HG03354 (cell line): ENCODE measurements around the gene PRSS27.

Experiments used
- ATAC-seq: cut with Tn5 transposase; IDR thresholded peaks from one replicate; pipeline ENCODE4 v1.9.1; 2021; ENCODE audit warnings: mild to moderate bottlenecking; ENCODE audit not compliant: unreplicated experiment, poor library complexity, severe bottlenecking

PRSS27 gene

DNA sequence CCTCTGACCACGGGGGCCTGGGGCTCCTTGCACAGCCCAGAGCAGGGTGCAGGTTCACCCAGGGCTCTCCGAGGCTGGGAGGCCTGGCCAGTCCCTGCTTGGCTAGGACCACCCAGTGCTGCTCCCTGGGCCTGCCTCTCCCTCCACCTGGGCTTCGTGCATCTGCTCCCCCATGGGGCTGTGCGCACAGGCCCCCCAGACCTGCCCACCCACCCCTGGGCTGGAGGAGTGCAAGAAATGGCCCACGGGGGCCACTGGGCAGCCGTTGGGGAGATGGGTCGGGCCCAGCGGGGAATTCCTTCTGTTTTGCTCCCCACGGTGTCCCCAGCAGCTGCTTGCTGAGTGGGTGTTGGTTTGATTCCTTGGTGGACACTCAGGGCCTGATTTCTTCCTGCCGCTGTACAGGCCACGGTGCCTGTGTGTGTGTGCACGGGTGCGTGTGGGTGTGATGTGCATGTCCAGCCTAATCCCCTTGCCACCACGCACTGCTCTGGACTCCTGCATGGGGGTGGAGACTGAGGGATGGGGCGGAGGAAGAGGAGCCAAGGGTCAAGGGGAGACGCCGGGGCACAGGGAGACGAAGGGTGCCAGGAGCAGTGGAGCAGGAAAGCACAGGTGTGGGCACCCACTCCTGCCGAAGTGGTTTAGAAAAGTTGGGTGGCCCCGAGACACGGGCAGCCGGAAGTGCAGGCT lies 8.5 kb downstream of the PRSS27 start:
- ATAC-seq = no peak

DNA sequence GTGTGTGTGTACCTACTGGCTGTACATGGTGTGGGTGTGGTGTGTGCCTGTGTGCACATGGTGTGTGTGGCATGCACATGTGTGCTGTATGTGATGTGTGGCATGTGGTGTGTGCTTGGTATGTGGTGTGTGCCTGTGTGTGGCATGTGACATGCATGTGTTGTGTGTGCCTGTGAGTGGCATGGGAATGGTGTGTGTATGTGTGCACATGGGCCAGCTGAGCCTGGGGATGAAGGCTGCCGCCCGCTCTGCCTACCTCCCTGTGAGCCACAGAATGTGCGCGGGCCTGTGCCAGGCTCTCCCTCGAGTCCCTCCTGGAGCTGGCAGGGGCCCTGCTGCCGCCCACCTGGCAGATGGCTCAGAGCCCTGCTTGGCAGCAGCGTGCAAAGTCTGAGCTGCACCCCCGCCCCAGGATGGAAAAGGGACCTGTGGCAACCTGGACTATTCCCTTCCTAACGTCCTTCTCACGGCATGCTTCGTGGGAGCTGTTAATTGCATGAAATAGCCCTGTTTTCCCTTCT lies 9.3 kb downstream of the PRSS27 start:
- ATAC-seq = no peak

DNA sequence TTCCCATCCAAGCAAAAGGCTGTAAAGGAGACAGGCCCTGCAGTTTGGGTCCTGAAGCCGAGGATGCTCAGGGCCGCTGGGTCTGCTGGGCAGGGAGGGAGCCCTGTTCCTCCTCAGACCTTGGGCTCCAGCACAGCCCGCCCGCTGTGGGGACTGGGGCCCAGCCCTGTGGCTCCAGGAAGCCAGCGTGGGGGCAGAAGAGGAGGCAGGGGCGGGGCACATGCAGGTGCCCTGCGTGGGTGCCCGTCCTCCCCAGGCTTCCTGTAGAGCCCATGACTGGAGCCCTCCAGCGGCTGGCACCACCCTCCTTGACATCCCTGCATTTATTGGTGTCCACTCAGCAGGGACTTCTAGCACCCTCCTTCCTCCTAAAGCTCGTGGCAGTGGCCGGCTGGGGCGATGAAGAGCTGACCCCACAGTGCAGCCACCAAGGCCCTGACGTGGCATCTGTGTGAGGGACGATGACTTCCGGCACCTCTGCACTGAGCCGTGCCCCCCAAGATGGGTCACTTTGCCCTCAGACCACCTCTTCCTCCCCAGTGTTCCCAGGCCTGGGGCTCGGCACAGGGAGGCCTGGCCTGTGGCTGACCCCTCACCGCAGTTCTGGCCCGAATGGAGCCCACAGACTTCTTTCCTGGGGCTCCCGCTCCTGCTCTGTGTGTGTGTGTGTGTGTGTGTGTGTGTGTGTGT lies 9.9 kb downstream of the PRSS27 start:
- no peak for ATAC-seq

DNA sequence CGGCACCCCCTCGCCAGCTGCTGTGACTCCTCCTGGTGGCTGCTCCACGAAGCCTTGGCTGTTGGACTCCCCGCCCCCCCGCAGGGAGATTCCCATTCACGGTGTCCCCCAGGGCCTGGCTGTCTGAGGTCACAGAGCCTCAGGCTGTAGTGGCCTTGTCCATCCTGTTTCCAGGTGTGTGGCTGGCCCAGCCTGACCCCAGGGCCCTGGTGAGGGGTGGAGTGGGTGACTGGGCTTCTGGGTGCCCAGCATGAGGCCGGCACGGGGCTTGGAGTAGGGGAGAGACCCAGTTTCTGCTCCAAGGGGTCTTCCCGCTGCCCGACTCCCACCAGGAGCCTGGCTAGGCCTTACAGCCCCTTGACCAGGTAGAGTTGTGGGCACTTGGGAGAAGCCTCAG lies 10.4 kb downstream of the PRSS27 start:
- ATAC-seq = no peak

DNA sequence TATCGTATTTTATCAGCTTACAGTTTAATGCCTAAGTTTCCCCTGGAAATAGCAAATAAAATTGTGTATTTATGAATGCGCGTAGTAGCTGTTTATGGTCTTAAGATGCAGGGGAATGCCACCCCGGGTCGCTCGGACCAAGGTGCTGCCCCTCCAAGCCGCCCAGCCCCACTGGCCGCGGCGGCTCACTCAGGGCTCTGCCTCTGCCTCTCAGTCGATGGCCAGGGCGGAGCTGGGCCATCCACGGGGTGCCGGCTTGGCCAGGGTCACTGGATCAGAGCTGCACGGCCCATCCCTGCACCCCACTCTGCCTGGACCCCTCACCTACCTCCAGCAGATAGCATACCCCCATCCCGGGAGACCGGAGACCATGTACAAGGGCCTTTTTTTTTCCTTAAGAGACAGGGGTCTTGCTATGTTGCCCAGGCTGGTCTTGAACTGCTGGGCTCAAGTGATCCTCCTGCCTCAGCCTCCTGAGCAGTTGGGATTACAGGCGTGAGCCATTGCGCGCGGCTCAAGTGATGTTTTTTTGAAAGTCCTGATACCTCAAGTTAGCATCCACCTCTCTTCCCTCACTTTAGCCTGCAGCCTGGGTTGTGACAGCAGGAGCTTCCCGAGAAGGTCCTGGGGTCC lies 11.0 kb downstream of the PRSS27 start:
- no peak for ATAC-seq

DNA sequence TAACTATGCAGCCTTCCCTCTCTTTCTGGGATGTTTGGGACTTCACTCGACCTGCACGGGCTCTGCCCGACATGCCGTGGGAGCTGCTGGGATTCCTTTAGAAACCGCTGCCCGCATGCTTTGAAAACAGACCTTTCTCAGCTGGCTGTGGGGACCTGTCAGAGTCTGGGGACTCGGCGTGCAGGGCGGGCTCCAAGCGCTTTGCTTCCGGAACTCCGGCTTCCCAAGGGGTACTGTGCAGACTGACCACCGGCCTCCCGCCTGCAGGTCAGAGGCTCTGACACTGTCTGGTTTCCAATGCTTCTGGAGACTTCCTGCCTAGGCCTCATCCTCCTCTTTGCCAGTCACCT lies 11.8 kb downstream of the PRSS27 start:
- no peak for ATAC-seq

DNA sequence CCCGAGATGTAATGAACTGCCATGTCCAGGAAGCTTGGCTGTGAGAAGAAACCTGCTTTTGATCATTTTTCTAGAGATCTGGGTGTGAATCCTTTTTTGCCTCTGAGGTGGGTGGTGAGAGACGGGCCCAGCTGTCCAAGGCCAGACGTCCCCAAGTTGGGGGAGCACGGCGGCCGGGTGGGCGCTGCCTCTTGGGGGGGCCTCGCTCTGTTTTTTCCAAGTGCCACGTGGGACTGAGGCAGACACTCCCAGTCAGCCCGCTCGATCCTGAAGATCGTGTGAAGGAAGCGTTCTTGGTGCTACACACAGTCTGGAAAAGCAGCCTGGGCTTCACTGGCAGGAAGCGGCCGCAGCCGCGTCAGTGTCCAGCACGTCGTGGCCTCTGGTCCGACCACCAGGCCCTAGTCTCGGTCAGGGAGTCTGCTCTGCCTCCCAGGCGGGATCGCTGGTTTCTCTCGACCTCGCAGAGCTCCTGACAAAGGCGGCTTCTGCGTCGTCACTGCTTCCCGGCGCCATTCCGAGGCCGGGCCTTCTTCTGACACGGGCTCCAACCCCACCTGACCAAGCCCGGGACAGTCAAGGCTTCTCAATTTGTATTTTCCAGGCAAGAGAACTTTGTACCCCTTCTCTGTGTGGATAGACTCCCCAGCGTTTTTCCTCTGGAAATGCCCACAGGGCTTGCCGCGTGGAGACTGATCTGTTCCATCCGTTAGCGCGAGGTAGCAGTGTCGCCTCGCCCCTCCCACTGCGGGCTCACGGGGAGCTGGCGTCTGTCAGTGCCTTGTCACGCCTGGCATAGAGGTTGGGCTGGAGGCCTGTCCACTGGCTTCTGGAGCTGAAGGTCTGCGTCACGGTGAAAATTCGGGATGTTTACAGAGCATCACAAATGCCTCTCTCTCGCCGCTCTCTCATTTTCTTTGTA lies 12.4 kb downstream of the PRSS27 start:
- ATAC-seq = no peak

DNA sequence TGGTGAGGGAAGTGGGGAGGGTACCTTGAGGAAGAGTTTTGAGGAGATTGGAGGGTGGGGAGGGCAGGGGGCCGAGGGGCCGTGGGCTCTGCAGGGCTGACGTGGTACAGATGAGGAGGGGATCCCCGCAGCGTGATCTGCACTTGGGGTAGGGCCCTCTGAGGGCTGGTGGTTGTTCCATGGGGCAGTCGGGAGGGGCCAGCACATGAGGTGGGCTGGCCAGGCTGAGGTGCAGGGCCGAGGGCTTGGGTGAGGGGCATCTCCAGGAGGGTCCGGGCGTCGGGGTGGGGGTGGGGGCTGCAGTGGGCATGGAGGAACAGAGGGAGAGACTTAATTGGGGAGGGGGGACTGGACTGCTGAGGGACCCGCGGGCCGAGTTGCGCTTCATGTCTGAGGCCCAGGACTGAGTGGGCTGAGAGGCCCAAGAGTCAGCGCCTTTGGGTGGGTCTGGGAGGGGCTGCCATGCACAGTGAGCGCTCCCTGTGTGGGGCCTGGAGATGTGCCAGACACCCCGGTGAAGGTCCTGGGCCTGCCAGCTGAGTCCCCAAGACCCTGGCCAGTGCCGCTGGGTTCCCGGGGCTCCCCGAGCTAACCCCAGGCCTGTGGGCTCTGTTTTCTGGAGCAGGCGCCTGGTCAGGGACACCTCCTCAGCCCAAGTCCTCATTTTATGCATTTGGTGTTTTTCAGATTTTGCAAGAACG lies 13.3 kb downstream of the PRSS27 start:
- no peak for ATAC-seq

DNA sequence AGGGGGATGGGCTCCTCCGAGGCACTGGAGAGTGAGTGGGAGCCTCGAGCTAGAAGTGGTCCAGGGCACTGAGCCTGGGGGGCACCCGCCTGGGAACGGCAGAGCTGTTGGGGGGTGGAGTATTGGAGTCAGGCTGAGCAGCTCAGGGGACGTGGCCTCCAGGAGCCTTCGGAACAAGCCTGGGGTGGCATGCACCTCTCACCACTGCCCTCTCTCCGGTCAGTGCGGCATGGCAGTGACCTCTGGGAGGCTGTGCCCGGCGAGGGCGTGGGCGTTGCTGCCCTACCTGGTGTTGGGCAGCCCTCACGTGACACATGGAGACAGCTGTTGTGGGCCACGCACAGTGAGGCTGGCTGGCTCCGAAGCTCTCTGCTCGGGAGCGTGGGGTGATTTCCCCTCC lies 13.9 kb downstream of the PRSS27 start:
- ATAC-seq = no peak

DNA sequence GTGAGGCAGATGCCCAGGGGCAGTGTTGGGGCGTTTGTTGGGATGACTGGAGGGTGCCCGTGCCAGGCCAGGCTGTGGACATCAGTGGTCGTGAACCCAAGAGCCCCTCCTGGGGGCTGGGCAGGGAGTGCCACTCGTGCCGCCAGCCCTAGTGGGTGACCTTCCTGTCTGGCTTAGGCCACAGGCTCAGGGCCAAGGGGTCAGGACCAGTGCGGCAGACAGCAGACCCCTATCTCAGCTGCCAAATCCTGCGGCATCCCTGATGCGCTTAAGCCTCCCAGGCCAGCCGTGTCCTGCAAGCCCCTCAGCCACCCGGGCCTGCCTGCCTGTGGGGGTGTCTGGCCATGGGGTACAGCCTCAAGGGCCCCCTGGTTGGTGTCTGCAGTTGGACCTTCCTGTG lies 14.7 kb downstream of the PRSS27 start:
- no peak for ATAC-seq

DNA sequence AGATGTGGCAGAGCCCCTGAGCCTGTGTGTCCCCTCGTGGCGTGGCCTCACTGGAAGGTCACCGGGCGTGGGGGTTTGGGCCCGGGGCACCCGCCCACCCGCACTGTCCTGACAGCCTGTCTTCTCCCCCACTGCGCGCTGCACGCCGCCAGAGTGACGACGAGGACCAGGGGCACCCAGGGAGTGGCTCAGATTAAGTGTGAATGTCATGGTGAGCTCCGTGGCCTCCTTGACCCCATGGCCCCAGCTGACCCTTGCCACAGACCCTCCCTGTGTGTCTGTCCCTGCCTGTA lies 15.1 kb downstream of the PRSS27 start:
- no peak for ATAC-seq

DNA sequence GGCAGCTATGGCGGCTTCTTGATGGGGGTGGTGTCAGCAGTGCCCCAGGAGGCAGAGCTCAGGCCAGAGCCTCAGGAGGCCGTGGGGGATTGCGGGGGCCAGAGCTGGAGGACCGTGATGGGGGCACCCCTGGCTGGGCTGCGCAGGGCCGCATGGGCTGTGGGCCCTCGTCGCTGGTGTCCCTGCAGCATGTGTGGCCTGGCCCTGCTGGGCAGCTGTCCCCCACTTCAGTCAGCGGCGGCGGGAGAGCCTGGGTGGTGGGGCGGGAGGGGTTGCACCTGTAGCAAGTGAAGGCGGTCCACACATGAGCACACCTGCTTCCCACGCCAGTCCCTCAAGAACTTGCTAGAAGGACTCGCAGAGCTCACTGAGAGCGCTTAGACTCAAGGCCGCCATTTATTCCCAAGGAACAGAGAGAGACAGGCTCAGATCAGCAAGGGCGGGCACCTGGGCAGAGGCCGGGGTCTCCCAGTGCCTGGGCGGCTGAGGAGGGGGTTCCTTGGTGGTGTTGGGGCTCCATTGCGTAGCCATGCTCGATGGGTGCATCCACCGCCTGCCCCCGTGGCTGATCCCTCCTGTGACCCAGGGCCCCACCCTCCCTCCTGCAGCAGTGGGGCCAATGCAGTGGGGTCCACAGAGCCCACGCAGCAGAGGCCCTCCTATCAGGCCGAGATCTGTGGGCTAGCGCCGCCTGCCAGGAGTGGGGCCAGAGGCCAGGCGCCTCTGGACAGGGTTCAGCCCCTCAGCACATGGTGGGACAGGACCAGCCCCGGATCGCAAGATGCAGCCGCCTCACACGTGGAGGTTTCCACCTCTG lies 15.7 kb downstream of the PRSS27 start:
- no peak for ATAC-seq

DNA sequence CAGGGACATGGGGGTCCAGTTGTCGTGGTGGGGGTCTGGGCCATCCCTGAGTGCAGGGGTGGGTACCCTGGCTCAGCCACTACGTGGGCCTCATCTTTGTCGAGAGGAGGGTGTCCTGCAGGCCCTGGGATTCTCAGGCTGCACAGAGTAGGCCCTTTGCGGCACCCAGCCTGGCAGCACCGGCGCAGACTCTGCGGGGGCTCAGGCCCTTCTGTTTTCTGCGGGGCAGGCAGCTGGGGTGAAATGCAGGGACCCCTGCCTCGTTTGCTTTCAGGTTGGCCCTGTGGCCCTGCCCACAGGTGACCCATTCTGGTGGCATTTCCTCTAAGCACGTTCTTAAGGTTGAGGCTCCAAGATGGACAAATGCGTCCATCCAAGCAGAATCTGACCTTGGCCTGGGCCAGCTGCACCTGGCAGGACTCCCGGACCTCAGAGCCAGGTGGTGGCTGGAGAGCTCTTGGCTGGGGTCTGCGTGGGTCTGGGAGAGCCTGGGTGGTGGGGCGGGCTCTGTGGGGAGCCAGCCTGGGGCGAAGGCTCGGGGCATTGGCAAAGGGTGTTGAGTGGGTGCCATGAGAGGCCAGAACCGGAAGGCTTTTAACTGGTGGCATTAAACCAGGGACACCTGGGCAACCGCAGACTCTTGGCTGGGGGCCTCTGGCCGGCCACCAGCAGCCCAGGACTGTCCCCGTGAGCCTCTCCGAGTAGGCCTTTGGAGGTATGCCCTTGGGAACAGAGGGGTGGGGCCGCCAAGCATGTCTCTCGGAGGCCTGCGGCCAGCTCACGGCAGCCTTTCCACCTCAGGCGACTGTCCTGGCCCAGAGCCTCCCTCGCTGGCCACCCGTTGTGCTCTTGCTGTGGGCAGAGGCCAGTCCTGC lies 16.9 kb downstream of the PRSS27 start:
- ATAC-seq = no peak

DNA sequence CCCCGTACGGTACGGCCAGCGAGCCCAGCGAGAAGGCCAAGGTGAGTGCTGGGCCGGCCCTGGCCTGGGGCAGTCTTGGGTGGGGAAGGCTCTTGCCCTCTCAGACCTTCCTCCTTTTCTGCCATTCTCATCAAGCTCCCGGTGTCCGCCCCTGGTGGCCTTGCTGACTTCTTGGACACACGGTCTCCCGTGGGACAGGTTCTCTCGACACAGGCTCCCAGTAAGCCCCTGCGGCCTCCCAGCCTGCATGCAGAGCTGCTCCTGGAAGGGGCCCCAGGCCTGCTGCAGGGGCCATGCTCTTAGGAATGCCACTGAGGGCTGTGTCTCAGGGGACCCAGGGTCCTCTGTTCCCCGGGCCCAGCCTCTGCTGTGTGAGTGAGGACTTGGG lies 17.6 kb downstream of the PRSS27 start:
- ATAC-seq = no peak

DNA sequence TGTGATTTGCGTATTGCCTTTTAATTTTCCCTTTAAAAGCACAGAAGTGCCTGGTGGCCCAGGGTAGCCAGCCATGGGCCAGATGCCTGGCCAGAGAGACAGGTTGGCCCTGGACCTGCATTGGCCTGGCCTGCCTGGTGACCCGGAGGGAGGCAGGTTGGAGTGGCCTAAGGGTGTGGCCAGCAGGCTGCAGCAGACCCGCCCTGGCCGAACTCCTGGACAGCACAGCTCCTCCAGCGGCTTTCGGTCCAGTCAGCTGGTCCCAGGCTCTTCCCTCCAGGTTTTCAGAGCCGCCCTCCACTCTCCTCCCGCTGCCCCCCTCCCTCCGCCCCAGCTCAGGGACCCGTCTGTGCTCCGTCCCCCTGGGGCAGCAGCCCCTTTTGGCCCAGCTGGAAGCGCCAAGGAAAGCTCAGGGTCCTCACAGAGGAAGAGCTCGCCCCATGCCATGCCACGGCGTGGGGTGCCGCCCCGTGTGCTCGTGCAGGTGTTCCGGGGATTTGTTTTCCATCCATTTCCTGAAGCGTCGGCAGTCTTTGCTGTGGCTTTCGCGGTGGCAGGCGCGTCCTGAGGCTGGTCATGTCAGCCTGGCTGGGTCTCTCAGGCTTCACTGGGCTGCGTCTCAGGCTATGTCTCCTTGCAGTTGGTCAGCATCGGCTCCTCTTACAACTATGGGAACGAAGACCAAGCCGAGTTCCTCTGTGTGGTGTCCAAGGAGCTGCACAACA lies 18.1 kb downstream of the PRSS27 start:
- ATAC-seq = no peak

DNA sequence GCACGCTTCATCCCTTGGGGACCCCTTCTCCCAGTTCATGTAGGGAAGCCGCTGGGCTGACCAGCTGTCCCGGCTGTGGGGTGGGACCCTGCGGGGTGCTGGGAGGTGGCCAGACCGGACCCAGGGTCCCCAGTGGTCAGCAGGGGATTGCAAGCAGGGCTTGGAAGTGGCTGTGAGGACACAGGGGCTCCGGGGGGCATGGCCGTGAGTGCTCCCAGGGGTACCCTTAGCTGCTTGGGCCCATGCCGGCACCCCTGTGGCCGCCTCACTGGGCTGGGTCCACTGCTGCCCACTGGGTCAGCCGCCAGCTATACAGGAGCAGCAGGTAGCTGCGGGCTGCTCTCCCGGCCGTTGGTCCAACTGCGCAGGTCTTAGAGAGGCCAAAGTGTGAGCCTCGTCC lies 18.8 kb downstream of the PRSS27 start:
- no peak for ATAC-seq

DNA sequence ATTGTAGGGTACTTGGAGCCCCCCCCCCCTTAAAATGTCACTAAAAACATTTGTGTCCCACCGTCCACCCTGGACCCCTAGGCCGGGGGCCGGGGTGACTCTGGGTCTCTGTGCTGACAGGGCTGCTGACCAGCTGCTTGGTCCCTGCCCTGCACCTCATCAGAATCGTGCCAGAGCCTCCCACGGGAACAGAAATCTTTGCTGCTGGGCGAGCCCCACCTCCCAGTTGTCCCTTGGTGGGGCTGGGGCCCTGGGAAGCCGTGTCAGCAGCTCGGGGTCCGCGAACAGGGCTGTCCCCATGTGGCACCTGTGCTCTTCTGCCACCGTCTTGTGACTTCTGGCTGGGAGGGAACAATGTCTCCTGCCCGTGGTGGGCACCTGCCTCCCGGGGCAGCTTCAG lies 19.2 kb downstream of the PRSS27 start:
- ATAC-seq = no peak
